Calu3 (cell line): ENCODE data around the gene VPS26A. TPM values are rescaled to one million over a fixed set of nuclear protein-coding genes. Genes with fewer than 3 reads are reported as not detected.
"Not testable (repeated sequence)": the region's sequence is repeated elsewhere in the genome, so short reads cannot be mapped to it uniquely, and the experiment has no call there.

ENCODE experiments used
- BruUV-seq: library from RNA; stranded (reverse); fragments of 400-500 nt; replicated peaks from 2 replicates; lab custom pipeline; 2021; lab: Mats Ljungman, UMichigan
- CTCF ChIA-PET: fragments of 300-600 bp; sonication (Branson Sonifier 250); formaldehyde crosslinking; loops from one replicate; lab custom pipeline; 2022; ENCODE audit warnings: antibody characterized with exemption; lab: Charles Lee
- DNase-seq: peaks from one replicate; pipeline ENCODE4 v3.0.0; 2022
- H3K27ac Mint-ChIP-seq: one replicate; pipeline ENCODE4 v1.8.0; 2022; ENCODE audit warnings: mixed read lengths; ENCODE audit not compliant: unreplicated experiment
- H3K27me3 Mint-ChIP-seq: one replicate; pipeline ENCODE4 v1.8.0; 2022; ENCODE audit warnings: mixed read lengths; ENCODE audit not compliant: unreplicated experiment
- H3K36me3 Mint-ChIP-seq: one replicate; pipeline ENCODE4 v1.8.0; 2022; ENCODE audit warnings: mild to moderate bottlenecking, moderate library complexity, mixed read lengths; ENCODE audit not compliant: insufficient read depth, unreplicated experiment
- H3K4me1 Mint-ChIP-seq: one replicate; pipeline ENCODE4 v1.8.0; 2022; ENCODE audit warnings: mild to moderate bottlenecking, low read depth, mixed read lengths; ENCODE audit not compliant: unreplicated experiment
- H3K4me3 Mint-ChIP-seq: one replicate; pipeline ENCODE4 v1.8.0; 2022; ENCODE audit warnings: mild to moderate bottlenecking, low read depth, moderate library complexity, mixed read lengths; ENCODE audit not compliant: unreplicated experiment
- H3K9me3 Mint-ChIP-seq: one replicate; pipeline ENCODE4 v1.8.0; 2022; ENCODE audit warnings: low read depth, mixed read lengths; ENCODE audit not compliant: unreplicated experiment
- CTCF ChIP-seq: fragments of 200-600 bp; IDR thresholded peaks from one replicate; pipeline ENCODE4 v1.8.0; 2022; ENCODE audit warnings: antibody characterized with exemption; ENCODE audit not compliant: unreplicated experiment
- intact Hi-C: fragments of 100-400 bp; cut with micrococcal nuclease; formaldehyde crosslinking; loops from one replicate; pipeline ENCODE4 v1.10.0; 2022; ENCODE audit not compliant: unreplicated experiment
- total RNA-seq: library from RNA; stranded (reverse); gene quantifications from 2 replicates; pipeline ENCODE4 v1.2.3, GENCODE V29; 2022

VPS26A gene
- total RNA-seq, 1 experiment from 2014 or later: 80.3 TPM

GRCh38 chr10:69139961-69140360 is 16.0 kb downstream of the VPS26A start:
- Mint-ChIP-seq H3K36me3 (peaks cover 4% of the 10 kb centered on the region), H3K27ac (no peak overlapping the region), H3K27me3 (no peaks in the 10 kb centered on the region), H3K4me3 (no peak overlapping the region), H3K9me3 (no peaks in the 10 kb centered on the region), H3K4me1 (no peaks in the 10 kb centered on the region)
- DNase-seq: no peak
- TF ChIP-seq CTCF: no peak
- intact Hi-C loops: no loop called here
- BruUV-seq: no TSS peak
- CTCF ChIA-PET: interaction anchor here (0.6 to 0.7 kb wide), 2 partner anchors 80 to 212 kb away, joined by 3 read pairs; no protein-coding TSS in a partner anchor

GRCh38 chr10:69141304-69141703 is 17.3 kb downstream of the VPS26A start:
- CTCF ChIA-PET: no interaction called here
- DNase-seq: no peak
- no peaks in the 10 kb centered on the region for H3K27me3 Mint-ChIP-seq
- H3K4me3 Mint-ChIP-seq: no peak overlapping the region
- intact Hi-C loops: no loop called here
- H3K9me3 Mint-ChIP-seq: no peaks in the 10 kb centered on the region
- TF ChIP-seq CTCF: no peak
- H3K4me1 Mint-ChIP-seq: no peaks in the 10 kb centered on the region
- BruUV-seq: no TSS peak
- no peak overlapping the region for H3K27ac Mint-ChIP-seq
- H3K36me3 Mint-ChIP-seq: peaks cover 5% of the 10 kb centered on the region

- BruUV-seq, DNase-seq, H3K27ac Mint-ChIP-seq, H3K27me3 Mint-ChIP-seq, H3K9me3 Mint-ChIP-seq, H3K4me1 Mint-ChIP-seq, intact Hi-C loops, H3K4me3 Mint-ChIP-seq, H3K36me3 Mint-ChIP-seq: not testable (repeated sequence)
- CTCF ChIA-PET: interaction anchor here (0.6 kb wide), 1 partner anchor 265 kb away, joined by 3 read pairs; no protein-coding TSS in a partner anchor
Observed at GRCh38 chr10:69142074-69142473, 18.1 kb downstream of the VPS26A start.

- intact Hi-C loops: no loop called here
- peaks cover 5% of the 10 kb centered on the region for H3K36me3 Mint-ChIP-seq
- TF ChIP-seq CTCF: no peak
- H3K27ac Mint-ChIP-seq: no peak overlapping the region
- no peaks in the 10 kb centered on the region for H3K9me3 Mint-ChIP-seq
- H3K27me3 Mint-ChIP-seq: no peaks in the 10 kb centered on the region
- no peak overlapping the region for H3K4me3 Mint-ChIP-seq
- CTCF ChIA-PET: no interaction called here
- BruUV-seq: no TSS peak
- no peak for DNase-seq
- H3K4me1 Mint-ChIP-seq: no peaks in the 10 kb centered on the region
Observed at GRCh38 chr10:69142983-69143382, 19.0 kb downstream of the VPS26A start.

- intact Hi-C loops: no loop called here
- TF ChIP-seq CTCF: no peak
- BruUV-seq: no TSS peak
Observed at GRCh38 chr10:69145329-69145728, 21.4 kb downstream of the VPS26A start.

More at GRCh38 chr10:69145329-69145728, 21.4 kb downstream of the VPS26A start:
- no peak for DNase-seq
- Mint-ChIP-seq H3K27ac (peak overlapping the region; percentile 37), H3K9me3 (no peaks in the 10 kb centered on the region), H3K36me3 (peaks cover 5% of the 10 kb centered on the region), H3K27me3 (no peaks in the 10 kb centered on the region), H3K4me1 (no peaks in the 10 kb centered on the region), H3K4me3 (no peak overlapping the region)
- CTCF ChIA-PET: no interaction called here
